ENCODE data around the gene DCPS. TPM values are rescaled to one million over a fixed set of nuclear protein-coding genes. Genes with fewer than 3 reads are reported as not detected.
"Not testable (repeated sequence)": the region's sequence is repeated elsewhere in the genome, so short reads cannot be mapped to it uniquely, and the experiment has no call there.

The DCPS gene
- total RNA-seq, 1 donor from 2014 or later: 15.5 TPM

GRCh38 chr11:126380909-126381308 lies 77.0 kb downstream of the DCPS start:
- peaks cover 21% of the 10 kb centered on the region for H3K4me1 ChIP-seq
- no peak for TF ChIP-seq POLR2A (IDR thresholded peaks at IDR 0.05)
- TF ChIP-seq POLR2AphosphoS5 (IDR thresholded peaks at IDR 0.05; ENCODE audit: insufficient read depth in 1 of 2, low read depth in 1 of 2): no peak
- TF ChIP-seq CTCF (IDR thresholded peaks at IDR 0.05): no peak
- no peak for DNase-seq (ENCODE audit: extremely low spot score in 2 of 2)
- H3K4me3 ChIP-seq: no peak overlapping the region
- intact Hi-C loops (cut with DNase I): no loop called here
- no peak overlapping the region for H3K27ac ChIP-seq
- no peaks in the 10 kb centered on the region for H3K9me3 ChIP-seq
- H3K36me3 ChIP-seq: no peaks in the 10 kb centered on the region
- no peaks in the 10 kb centered on the region for H3K27me3 ChIP-seq

- H3K9me3 ChIP-seq; intact Hi-C loops (cut with DNase I); H3K27me3 ChIP-seq; H3K36me3 ChIP-seq; H3K27ac ChIP-seq; DNase-seq (ENCODE audit: extremely low spot score in 2 of 2); H3K4me3 ChIP-seq: not testable (repeated sequence)
- peaks cover 28% of the 10 kb centered on the region for H3K4me1 ChIP-seq
Observed at GRCh38 chr11:126381960-126382359, 78.1 kb downstream of the DCPS start.

- DNase-seq (ENCODE audit: extremely low spot score in 2 of 2); H3K36me3 ChIP-seq; H3K9me3 ChIP-seq; H3K27ac ChIP-seq; intact Hi-C loops (cut with DNase I); H3K4me3 ChIP-seq; H3K27me3 ChIP-seq: not testable (repeated sequence)
- peaks cover 28% of the 10 kb centered on the region for H3K4me1 ChIP-seq
Observed at GRCh38 chr11:126382641-126383040, 78.8 kb downstream of the DCPS start.

- no peak for DNase-seq (ENCODE audit: extremely low spot score in 2 of 2)
- Histone ChIP-seq H3K4me1 (peaks cover 28% of the 10 kb centered on the region), H3K4me3 (no peak overlapping the region), H3K27ac (no peak overlapping the region), H3K27me3 (no peaks in the 10 kb centered on the region), H3K36me3 (no peaks in the 10 kb centered on the region), H3K9me3 (no peaks in the 10 kb centered on the region)
- intact Hi-C loops (cut with DNase I): no loop called here
- TF ChIP-seq POLR2A (IDR thresholded peaks at IDR 0.05) (no peak), CTCF (IDR thresholded peaks at IDR 0.05) (no peak), POLR2AphosphoS5 (IDR thresholded peaks at IDR 0.05; ENCODE audit: insufficient read depth in 1 of 2, low read depth in 1 of 2) (no peak)
Observed at GRCh38 chr11:126383339-126384335, 79.8 kb downstream of the DCPS start.

- no peak for DNase-seq (ENCODE audit: extremely low spot score in 2 of 2)
- Histone ChIP-seq H3K9me3 (no peaks in the 10 kb centered on the region), H3K27ac (no peak overlapping the region), H3K4me1 (peaks cover 28% of the 10 kb centered on the region), H3K27me3 (no peaks in the 10 kb centered on the region), H3K4me3 (no peak overlapping the region), H3K36me3 (no peaks in the 10 kb centered on the region)
- TF ChIP-seq POLR2A (IDR thresholded peaks at IDR 0.05) (no peak), CTCF (IDR thresholded peaks at IDR 0.05) (no peak), POLR2AphosphoS5 (IDR thresholded peaks at IDR 0.05; ENCODE audit: insufficient read depth in 1 of 2, low read depth in 1 of 2) (no peak)
- intact Hi-C loops (cut with DNase I): no loop called here
Observed at GRCh38 chr11:126384449-126385070, 80.7 kb downstream of the DCPS start.
